Amniotic stem cell (primary cell): ENCODE measurements around the gene OSBP2.

Source experiments
- DNase-seq: peaks from one replicate; lab custom pipeline; 2025; lab: John Stamatoyannopoulos, UW

Gene OSBP2

DNA sequence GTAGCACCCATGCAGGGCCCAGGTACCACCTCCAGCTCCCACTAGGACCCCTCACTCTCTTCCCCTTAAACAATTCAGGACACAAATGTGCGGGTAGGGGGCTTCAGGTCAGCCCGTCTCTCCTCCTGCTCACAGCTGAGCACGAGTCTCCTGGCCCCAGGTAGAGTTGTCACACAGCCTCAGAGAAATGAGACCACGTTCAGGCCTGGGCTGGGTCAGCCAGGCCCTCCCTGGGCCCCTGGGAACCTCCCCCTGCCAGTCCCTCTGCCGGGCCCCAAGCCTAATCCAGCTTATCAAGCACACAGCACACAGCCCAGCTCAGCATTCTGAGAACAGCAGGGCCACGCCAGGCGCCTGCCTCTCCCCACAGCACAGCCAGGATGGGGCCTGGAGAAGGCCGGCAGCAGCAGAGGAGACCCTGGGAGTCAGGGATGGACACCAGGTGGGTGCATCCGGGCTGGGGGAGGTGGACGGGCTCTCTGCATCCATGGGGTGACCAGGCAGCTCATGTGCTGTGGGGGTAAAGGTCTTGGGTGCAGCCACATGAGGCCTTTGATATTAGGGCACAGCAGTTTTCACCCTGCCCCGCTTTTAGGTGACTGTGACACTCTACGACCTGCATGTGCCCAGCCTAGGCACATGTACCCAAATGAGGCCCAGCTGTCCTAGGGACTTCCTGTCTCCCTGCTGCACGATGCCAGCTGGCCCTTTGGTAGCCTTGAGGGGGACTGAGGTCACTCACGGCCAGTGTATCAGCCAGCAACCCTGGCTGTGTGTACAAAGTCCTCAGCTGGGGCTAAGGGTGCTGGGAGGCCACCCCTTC is 186.9 kb downstream of the OSBP2 start:
- no peak for DNase-seq

DNA sequence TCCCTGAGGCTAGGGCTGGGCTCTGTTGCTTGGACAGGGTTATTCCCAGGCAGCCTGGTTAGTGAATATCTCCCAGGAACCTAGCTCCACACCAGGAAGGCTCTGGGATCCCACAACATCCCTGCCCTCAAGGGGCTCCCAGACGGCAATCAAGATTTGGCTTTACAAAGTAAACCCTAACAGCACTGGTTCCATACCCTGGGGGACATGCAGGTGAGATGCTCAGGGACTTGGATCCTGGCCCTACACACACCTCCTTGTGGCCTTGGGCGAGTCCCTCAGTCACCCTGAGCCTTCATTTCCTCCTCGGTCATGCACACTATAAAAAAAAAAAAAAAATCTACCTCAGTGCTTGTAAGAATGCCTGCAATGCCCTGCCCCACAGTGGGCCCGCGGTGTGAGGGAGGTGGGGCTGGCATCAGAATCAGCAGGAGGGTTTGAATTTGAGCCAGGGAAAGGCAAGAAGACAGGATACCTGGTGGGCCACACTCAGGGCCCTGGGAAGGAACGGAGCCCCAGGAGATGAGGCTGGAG is 187.6 kb downstream of the OSBP2 start:
- no peak for DNase-seq

DNA sequence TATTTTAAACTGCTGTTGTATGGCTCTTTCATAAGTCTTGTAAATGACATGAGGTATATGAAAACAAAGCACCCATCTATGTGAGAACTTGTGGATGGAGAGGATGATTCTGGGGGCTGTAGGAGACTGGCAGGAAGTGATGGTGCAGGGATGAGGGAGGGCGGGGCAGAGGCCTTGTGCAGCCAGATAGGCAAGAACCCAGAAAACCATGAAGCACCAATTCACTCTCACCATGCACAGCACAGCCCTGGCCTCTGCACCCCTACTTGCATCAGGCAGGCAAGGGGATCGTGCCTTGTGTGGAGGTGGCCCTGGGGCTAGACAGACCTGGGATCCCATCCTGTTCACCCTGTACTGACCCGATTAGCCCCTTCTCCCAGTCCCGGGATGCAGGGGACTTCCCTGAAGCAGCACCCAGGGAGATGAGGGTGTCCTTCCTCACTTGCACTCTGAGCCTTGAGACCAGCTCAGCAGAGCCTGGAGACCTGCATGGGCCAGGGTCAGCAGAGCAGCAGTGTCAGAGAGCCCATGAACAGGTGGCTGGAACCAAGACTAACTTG is 188.4 kb downstream of the OSBP2 start:
- no peak for DNase-seq

DNA sequence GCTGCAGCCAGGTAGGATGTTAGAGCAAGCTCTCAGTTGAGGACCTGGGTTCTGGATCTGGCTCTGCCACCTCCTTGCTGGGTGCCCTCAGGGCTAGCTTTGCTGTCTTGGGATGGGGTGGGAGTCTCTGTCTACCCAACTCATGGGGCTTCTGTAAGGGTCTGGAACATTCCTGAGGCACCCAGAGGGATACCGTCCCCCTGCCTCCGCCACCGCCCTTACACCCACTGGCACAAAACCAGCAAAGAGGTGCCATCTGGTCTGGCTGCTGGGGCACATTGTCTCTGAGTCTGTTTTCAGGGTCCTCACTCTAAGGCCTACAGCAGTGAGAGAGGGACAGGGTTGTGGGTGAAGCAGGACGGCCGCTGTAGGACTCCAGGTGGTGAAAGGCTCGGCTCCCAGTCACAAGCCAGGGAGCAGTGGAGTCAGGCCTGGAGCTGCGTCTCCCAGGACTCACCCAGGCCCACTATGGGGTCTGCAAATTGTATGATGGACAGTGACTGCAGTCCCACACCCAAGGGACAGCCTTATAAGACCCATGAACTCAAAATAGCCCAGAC is 189.0 kb downstream of the OSBP2 start:
- no peak for DNase-seq

DNA sequence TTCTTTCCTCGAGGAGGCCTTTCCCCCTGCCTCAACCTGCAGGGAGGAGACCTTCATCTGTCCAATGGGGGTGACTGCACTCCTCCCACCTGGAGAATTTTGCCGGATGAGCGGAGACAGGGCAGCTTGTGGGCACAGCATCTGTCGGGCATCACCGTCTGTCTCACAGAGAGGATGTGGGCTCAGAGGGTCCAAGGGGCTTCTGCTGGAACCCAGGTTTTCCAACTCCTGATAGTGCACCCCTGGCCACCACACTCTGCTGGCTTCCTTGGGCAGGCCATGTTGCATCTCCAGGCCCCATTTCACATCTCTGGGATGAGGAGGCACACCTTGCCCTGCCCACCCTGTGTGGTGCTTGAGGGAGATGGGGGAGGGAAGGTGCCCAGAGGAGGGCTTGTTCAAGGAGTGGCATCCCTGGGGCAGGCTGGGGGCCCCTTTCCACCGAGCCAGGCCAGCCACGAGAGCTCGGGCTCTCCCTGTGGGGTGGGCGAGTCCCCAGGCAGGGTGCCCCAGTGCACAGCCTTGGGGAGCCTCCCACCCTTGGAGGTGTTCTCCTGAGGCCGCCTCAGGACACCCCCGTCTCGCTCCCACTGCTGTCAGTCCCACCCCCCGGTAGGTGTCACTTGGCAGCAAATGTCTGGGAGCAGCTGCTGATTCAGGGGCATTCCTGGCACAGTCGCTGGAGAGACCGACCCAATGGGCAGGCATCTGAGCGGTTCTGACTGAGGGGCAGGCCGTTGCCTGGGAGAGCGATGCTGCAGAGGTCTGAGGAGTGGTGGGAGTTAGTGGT is 189.7 kb downstream of the OSBP2 start:
- no peak for DNase-seq

DNA sequence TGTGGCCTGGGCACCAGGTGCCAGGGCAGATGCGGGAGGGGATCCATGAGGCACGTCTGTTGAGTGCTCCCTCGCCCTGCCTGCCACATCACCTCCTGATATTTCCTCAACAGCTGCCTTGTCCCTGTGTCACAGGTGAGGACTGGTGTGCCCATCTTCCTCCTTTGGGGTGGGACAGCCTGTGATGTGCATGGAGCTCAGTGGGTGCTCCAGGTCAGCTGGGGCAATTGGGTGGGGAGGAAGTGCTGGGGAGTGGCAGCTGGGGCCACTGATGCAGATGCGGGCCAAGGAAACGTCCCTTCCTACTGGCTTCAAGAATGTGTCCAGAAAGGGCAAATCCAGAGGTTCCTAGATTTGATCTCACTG is 190.3 kb downstream of the OSBP2 start:
- no peak for DNase-seq

DNA sequence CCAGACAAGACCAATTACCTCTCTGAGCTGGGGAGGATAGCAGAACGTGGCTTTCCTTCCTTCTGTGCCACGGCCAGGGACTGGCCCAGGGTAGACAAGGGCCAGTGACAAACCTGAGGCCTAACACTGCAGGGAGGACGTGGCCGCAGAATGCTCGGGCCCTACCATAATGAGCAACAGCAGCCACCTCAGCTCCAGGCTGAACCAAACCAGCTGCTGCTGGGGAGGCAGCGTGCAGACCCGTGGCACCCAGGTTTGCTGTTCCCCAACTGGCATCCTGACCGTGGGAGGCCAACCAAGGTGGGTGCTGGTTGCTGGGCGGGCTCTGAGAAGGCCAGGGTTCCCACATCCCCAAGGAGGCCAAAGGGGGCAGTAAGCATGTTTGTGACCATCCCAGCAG is 190.9 kb downstream of the OSBP2 start:
- no peak for DNase-seq

DNA sequence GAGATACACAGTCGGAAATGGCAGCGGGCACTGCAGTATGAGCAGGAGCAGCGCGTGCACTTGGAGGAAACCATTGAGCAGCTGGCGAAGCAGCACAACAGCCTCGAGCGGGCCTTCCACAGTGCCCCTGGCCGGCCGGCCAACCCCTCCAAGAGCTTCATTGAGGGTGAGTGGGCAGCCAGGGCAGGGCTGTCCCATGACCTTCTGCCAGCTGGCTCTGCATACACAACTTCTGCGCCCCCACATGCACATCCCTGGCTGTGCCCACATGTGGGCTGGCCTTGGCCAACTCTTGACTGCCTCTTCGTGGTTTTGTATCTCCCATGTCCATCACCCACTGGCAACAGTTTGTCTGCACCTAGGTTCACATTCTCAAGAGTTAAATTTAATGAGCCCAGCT is 192.8 kb downstream of the OSBP2 start:
- DNase-seq: no peak

DNA sequence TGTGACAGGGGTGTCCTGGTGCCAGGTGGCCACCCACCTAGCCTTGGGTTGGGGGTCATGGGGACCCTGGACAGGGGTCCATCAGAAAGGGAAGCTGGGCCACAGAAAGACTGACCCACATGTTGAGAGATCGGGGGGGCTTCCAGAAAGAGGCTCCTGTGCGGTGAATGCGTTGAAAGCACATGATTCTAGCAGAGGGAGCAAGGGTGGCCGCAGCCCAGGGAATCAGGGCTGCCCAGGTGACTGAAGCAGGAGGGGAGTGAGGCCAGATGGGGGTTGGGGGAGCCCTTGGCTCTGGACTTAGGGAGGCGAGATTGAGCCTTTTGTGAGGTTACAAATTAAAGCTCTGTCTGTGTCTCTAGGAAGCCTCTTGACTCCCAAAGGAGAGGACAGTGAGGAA is 193.2 kb downstream of the OSBP2 start:
- no peak for DNase-seq

DNA sequence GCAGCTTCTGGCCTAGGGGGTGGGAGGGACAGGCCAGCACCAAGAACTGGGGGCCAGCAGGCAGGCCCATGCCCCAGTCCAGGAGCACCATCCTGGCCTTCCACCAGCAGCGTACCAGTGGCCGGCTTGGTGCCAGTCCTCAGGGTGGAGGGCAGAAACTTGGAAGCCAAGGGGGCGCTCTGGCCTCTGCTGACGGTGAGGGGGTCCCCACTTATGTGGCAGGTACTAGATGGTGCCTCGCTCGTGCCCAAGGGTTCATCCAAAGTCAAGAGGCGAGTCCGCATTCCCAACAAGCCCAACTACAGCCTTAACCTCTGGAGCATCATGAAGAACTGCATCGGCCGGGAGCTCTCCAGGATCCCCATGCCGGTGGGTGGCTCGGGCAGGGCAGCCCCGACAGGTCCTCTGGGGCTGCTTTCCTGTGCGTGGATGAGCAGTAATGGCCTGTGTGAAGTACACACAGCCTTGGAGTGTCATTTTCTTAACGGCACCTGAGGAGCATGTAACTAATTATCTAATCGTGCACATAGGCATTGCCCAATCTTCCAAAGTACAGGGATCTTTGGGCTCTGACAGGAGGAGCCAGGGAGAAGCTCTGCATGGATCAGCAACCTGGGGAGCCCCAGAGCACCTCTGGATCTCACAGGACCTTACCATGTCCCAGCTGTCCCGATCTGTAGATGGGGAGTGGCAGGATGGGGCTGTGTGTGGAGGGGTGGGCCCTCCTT is 194.8 kb downstream of the OSBP2 start:
- no peak for DNase-seq

DNA sequence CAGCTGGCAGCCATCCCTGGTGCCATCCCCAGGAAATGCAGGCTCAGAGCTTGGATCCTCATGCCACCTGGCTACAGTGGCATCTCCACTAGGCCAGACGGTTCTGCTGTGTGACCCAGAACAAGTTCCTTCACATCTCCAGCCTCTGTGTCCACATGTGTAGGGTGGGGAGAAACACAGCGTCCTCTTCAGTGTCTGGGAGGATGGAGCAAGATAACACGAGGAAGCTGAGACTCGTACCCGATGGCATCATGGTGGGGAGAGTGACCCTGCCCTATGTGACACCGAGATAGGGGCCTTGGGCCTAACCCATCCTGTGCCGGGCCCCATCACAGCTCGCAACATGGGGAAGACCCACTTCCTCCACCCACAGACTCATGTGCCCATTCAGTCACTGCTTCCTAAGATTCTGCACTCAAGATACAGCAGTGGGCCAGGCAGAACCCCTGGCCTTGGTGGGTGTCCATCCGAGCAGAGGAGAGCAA is 195.4 kb downstream of the OSBP2 start:
- no peak for DNase-seq

DNA sequence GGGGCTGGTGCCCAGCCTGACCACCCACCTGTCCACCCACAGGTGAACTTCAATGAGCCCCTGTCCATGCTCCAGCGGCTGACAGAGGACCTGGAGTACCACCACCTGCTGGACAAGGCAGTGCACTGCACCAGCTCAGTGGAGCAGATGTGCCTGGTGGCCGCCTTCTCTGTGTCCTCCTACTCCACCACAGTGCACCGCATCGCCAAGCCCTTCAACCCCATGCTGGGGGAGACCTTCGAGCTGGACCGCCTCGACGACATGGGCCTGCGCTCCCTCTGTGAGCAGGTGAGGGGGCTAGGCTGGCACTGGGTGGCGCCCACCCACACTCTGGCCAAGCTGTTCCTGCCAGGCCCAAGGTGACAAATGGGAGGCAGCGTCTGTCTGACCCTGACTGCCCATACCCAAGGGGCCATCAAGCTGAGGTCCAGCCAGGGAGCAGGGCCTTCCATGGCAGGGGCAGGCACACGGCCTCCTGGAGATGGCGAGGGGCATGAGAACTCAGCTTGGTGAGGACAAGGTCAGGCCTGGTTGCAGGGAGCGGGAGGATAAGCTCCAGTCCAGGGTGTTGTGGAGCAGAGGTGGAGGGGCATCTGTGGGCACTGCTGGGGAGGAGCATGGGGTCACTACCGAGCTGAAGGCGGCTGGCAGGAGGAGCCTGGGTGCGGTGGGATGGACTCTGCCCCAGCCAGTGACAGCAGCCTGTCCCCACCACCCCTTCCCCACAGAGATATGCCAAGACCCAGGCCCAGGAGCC is 196.2 kb downstream of the OSBP2 start:
- DNase-seq: peak; percentile 3

DNA sequence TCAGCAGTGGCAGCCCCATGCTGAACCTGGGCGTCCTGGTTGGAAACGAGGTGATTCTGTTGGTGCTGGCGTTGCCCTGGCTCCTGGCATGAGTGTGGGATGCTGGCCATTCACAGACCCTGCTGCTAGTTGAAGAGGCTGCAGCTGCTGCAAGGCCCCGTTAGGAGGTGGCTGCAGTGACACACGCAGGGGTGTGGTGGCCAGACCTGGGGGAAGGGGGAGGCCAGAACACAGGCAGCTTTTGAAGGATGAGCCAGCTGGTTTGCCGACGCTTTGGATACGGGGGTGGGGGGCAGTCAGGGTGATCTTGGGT is 196.7 kb downstream of the OSBP2 start:
- DNase-seq: no peak

DNA sequence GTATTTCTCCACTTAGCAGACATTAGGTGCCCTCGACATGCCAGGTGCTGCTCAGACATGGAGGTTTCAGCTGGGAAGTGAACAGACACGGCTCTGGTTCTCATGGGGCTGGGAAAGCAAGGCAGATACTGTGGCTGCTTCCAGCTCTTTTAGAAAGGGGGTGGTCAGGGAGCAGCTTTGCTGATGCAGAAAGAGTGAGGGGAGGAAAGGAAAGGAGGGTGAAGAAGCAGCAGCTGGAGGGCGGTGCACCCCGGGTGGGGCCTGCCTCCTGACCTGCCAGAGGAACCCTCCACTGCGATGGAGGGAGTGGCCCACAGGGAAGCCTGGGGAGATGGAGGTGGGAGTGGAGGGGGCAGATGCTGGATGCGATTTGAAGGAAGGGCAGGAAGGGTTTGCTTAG is 197.1 kb downstream of the OSBP2 start:
- no peak for DNase-seq

DNA sequence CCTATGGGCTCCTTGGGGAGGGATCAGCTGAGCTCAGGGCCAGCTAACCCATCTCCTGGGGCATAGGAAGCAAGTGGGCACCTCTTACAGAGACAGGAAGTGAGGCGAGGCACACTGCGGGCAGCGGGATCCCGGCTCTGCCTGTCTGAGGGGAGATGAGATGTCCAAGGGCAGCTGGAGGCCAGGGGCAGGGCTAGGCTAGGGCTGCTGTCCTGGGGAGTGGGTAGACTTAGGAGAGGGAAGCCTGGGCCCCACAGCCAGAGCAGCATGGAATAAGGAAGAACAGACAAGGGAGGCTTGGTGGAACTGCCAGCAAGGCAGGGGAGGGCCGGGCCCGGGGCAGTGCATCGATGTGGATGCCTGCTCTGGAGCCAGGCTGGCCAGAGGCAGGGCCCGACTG is 197.6 kb downstream of the OSBP2 start:
- DNase-seq: no peak

DNA sequence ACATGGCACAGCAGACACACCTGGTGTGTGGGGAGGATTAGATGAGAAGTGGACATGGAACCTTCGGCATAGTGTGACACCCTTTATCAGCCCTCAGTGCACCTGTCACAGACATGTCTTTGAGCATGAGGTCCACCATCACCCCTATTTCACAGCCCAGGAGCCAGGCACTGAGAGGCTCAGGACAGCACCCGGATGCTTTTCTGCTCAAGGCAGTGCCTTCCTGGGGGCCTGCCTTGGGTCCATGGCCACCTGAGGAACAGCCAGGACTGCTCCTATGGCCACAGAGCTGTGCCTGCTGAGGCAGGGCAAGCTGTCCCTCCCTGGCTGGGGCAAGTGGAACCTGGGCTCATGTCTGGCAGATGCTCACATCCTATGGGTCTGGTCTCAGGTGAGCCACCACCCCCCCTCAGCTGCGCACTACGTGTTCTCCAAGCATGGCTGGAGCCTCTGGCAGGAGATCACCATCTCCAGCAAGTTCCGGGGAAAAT is 198.1 kb downstream of the OSBP2 start:
- DNase-seq: no peak

DNA sequence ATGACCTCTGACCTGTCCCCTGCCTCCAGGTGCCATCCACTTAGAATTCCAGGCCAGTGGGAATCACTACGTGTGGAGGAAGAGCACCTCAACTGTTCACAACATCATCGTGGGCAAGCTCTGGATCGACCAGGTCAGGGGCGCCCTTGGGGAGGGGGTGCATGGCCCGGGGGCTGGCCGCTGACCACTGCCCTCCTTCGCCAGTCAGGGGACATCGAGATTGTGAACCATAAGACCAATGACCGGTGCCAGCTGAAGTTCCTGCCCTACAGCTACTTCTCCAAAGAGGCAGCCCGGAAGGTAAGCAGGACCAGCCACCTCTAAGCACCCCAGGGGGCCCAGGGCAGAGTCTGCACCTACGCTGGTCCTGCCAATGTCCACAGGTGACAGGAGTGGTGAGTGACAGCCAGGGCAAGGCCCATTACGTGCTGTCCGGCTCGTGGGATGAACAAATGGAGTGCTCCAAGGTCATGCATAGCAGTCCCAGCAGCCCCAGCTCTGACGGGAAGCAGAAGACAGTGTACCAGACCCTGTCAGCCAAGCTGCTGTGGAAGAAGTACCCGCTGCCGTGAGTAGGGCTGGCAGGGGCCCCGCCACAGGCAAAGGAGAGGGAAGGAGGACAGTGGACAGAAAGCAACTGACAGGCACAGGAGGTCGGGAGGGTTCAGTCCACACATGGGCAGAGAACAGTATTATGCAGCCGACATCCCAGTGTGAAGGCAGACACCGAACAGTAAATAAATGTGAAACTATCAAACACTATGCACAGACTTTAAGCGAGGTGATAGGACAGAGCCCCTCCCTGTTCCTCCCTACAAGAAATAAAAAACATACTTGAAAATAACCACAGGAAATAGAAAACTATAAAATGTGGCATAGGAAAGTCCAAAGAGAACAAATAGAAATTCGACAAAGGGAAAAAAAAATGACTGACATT is 199.0 kb downstream of the OSBP2 start:
- DNase-seq: no peak

DNA sequence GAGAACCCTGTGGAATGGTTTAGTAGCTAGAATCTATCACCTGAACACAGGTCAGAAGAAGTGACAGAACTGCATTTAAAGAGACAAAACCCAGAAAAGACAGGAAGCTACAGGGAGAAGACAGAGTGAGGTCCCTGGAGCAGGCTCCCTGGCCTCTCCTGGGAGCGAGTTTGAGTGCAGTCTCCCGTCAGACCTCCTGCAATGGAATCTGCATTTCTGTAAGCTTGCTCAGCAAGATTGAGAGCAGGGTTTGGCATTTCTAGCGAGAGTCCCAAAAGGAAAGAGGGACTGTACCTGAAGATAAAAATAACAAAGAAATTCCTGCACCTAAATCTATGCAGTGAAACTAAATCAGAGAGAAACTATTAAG is 199.7 kb downstream of the OSBP2 start:
- no peak for DNase-seq

DNA sequence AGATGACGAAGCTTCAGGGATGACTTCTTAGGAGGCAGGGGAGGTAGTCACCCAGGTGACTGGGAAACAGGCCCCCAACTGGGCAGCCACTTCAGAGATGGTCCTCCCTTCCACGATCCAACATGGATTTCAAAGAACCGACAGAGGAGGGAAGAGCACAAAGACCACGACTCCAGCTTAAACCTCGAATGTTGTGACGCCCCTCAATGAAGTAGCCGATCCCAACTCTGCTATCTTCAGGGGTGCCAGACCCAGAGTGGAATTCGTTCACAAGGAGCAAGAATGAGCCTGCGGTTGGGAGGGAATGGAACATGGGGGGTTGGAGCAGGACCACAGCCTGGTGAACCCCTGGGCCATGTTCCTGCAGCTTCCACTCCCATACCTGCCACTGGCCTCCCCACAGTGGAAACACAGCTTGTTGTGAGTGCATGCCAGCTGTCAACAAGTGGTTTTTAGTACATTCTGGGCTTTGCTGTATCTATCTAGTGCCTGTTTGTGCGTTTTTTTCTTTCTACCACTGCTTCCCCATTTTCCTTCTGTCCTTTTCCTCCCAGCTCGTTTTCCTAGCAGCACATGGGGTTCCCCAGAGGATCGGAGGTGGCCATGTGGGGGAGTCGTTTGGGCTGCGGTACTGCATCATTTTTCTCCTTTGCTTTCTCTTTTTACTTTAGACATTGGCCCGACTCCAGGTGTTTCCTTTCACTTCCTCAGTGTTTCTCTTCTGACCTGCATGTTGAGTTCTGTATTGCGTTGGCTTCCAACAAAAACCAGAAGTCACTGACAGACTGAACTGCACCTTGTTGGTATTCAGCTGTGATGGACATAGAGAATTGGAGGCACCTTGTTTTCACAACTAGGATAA is 208.1 kb downstream of the OSBP2 start:
- no peak for DNase-seq
